ENCODE measurements around the gene MAGI3.

DNA sequence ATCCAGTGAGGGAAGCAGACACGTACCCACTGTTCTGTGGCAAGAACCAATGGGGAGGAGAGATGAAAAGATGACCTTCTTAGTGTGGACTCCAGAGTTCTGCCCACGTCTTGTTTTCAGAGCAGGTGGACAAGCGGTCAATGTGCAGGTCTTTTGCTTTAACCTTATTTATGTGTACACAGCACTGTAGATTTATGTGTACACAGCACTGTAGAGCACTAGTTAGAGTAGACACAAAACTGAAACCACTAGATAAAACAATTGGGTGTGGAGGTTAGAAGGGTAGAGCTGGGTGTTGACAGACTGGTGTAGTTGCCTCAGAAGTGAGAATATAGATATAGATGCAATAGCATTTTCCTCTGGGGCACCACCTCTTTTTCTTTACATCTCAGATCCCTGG is 150.0 kb downstream of the MAGI3 start:
- TF ChIP-seq POLR2A (IDR thresholded peaks at IDR 0.05) (no peak), POLR2AphosphoS5 (IDR thresholded peaks at IDR 0.05) (no peak), CTCF (IDR thresholded peaks at IDR 0.05) (no peak), EP300 (IDR thresholded peaks at IDR 0.05; ENCODE audit: low read depth) (no peak)
